Right ventricle myocardium inferior (tissue), 1 donor: Measurements from ENCODE around the gene MACROD2. TPM values are rescaled to one million over a fixed set of nuclear protein-coding genes. Genes with fewer than 3 reads are reported as not detected.

Experiments
- ATAC-seq: fragments of 200-7000 bp; cut with Tn5 transposase; one replicate; pipeline ENCODE4 v1.9.1; 2020; ENCODE audit warnings: mild to moderate bottlenecking, moderate library complexity
- DNase-seq: peaks from one replicate; pipeline ENCODE4 v3.0.0; 2021; ENCODE audit errors: missing footprints
- intact Hi-C: fragments of 100-400 bp; cut with DNase I; formaldehyde crosslinking; loops from one replicate; pipeline ENCODE4 v1.11.0; 2022
- total RNA-seq: library from RNA; stranded (reverse); fragmentation: NEBNext Ultra II Directional; extraction: Animal tissue kit (Norgen Biotek cat#: 25700); gene quantifications from one replicate; pipeline ENCODE4 v1.2.1, GENCODE V29; 2021
- donor health status: DM: no; HTN: yes; CAD: no; lungs with severe emphysema.

The MACROD2 gene
- total RNA-seq, 1 donor from 2014 or later, result 5.0 TPM

DNA sequence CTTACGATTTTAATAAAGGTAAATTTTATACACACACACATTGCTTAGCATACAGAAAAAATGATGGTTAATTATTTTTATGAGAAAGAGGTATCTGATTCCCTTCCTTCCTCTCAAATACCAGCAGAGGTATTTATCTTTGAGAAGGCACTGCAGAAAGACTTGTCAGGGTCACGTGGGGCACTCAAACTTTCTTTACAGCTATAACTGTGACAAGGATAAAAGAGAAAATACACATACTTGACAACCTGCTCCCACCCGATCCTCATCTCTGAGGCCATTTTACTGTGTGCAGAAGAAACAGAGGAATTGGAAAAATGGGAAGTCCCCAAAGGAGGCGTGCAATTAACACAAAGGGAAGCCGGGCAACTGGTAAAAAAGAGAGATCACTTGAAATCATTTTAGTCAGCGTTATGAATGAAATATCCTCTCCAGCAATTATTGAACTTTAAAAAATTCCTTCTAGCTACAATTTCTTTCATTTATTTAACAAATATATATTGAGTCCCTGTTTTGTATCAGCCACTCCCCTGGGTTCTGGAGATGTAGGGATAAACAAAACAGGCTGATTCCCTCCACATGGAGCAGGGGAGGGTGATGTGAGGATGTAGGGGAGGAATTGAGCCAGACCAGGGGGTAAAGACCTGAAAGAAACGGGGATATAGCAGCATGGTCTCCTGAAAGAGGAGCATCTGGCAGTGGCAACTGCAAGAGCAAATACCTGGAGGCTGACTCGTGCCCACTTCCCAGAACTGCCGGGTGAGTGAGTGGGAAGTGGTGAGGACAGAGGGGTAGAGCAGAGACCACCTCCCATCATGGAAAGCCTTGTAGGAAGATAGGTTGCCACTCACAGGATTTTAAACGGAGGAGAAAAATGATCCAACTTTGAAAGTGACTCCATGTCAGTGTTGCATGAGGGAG, 2067.6 kb downstream of the MACROD2 start:
- ATAC-seq, result no peak
- no peak for DNase-seq
- intact Hi-C loops, result no loop called here

DNA sequence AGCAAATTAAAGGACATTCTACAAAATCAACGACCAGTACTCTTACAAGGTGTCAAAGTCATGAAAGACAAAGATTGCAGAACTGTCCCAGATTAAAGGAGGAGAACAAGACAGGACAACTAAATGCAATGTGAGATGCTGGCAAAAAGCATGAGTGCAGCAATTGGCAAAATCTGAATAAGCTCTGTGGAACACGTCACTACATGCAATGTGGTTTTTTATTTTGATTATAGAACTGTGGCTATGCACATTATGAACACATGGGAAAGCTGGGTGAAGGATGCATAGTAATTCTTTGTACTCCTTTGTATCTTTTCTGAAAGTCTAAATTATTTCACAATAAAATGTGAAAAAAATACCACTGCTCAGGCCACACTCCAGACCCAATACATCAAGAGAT, 2068.6 kb downstream of the MACROD2 start:
- intact Hi-C loops, result no loop called here
- DNase-seq (no peak), ATAC-seq (no peak)

DNA sequence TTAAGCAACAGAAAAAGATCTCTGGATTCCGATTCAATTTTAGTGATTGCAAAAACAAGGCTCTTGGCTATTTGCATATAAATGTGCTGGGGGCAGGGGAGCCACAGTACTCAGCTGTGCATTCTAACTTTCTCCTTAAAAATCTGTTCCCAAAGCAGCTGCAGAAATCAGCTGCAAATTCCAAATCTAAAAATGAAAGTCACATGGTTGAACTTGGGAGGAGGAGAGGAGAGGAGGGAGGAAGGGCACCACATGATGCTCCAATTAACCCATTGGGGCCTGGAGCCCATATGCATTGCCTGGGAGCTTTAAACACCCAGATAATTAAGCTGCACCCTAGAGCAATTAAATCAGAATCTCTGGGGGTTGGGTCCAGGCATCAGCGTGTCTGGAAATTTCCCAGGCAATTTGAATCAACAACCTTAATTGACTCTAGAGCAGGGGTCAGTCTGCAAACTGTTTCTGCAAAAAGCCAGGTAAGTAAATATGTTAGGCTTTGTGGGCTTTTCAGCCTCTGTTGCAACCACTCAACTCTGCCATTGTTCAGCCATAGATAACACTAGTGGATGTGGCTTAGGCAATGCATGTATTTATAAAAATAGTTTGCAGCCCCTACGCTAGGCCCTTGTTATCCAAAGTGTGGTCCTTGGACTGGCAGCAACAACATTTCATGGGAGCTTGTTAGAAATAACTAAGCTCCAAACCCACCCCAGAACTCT, 2069.8 kb downstream of the MACROD2 start:
- ATAC-seq (peak; percentile 5), DNase-seq (no peak)
- intact Hi-C loops, result no loop called here

DNA sequence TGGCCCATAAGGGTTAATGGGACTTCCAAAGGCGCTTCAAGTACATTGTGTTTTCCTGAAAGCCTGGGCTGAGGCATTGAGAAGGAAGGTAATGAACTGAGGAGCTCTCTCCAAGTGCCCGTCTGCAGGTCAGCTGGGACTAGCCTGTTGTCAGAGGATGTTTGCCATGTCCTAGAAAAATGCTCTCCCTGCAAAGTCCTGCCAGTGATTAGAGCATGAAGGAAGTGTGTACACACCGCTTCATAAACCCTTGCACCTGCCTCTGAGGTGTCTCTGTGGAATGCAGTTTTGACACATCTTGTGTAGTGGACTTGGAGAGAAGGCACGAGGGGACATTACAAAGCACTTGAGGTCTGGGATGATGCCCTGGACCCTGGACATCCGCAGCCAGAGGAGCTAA, 2071.3 kb downstream of the MACROD2 start:
- intact Hi-C loops, result no loop called here
- ATAC-seq, result no peak
- no peak for DNase-seq

DNA sequence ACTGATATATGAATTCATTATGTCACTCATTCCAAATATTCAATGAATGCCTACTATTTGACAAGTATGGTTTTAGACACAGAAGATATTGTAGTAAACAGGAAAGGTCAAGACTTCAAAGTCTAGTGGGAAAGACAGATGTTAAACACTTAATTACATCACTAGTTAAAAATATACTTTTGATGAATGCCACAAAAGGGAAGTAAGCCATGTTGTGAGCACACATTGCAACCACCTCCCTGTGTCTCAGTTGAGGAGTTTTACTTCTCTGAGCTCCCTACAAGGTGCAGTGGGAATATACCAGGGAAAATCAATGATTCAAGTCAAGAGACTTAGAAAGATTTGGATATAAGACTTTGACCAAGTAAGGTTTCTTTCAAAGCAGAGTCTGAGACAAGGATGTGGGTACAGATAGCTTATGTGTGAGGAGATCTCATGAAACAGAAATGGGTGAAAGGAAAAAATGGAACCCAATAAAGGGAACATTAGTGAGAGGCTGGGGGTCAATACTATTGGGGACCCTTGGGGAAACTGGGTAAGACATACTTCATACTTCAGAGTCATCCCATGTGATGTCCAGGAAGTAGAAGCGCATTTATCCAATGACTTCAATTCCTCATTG, 2074.2 kb downstream of the MACROD2 start:
- intact Hi-C loops, result no loop called here
- ATAC-seq, result no peak
- DNase-seq, result no peak

DNA sequence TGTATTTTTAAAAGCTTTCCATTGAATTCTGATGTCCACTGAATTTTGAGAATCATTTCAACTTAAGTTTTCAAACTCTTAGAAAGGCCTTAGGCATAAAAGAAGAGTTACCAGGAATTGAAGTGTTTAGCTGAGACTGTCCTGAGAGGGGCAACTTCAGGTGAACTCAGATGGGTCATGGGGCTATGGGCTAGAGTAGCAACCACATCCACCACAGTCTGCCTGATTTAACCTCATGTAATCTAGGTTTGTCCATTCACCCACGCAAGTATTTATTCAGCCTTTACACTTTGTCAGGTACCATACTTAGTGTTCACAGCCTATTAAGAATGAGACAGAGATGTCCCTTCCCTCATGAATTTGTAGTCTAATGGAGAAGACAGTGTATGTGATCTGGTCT, 2076.9 kb downstream of the MACROD2 start:
- ATAC-seq, result no peak
- no peak for DNase-seq
- intact Hi-C loops, result no loop called here

DNA sequence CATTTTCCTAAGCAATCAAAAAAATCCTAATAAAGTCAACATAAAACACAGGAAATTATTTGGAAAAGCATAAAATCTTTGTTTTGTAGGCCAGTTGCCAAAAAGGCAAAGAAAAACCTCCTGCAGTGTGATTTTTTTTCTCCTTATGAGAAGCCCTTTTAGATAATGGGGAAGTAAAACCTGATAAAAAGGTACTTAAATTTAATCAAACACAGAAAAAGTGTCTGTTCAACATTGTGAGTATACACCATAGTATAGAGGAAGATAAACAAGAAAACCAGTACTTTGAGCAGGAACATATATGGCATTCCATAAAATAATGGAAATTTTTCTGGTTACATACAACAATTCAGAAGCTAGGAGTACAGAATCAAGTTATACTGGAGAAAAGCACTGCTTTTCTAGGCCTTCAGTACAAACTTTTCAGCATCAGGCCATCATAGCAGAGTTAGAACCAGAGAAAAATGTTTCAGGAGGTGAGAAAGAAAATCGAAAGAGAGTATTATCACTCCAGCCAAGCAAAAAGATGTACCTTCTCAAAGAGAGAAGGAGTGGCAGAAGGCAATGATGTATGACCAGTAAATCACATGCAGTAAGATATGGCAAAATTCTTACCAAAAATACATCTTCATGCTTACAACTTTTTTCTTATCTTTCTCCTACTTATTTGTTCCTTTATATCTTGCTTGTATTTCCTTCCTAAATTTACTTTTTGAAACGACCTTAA, 2083.0 kb downstream of the MACROD2 start:
- DNase-seq (no peak), ATAC-seq (no peak)
- intact Hi-C loops, result no loop called here

DNA sequence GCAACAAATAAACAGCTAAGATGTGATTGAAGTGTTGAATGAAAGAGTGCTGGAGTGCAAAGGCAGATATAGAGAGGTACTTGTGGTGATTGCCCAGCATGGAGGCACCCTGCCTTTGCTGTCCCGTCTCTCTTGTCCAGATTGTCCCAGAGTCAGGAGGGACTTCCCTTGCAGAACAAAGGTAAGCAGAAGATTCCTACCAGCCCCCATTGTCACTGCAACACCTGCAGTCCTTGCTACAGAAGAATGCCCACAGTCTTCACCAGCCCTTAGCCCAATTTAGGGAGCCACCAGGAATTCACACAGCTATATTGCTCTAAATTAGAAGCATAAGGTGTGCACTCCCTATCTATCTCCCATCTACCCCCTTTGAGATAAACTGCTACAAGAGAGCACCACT, 2086.1 kb downstream of the MACROD2 start:
- intact Hi-C loops, result no loop called here
- ATAC-seq (peak; percentile 28), DNase-seq (no peak)

DNA sequence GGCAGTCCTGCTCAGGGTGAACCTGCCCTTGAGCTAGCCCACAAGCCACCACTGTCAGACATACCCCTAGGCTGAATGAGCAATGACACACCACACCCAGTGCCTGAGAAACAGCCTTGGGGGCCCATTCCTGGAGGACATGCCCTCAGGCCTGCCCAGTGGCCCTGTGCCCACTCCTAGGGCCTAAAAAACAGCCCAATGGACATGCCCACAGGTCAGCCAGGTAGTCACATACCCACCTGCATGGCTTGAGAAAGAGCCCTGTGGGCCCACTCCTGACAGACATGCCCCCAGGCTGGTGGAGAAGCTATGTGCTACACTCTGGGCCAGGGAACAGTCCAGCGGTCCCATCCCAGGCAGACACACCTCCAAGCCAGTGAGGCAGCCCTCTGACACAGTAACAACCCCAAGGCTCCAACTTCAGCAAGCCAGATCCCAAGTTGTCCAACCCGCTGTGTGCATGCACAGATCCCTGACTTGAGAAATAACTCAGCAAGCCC, 2086.8 kb downstream of the MACROD2 start:
- DNase-seq (no peak), ATAC-seq (no peak)
- intact Hi-C loops, result no loop called here

DNA sequence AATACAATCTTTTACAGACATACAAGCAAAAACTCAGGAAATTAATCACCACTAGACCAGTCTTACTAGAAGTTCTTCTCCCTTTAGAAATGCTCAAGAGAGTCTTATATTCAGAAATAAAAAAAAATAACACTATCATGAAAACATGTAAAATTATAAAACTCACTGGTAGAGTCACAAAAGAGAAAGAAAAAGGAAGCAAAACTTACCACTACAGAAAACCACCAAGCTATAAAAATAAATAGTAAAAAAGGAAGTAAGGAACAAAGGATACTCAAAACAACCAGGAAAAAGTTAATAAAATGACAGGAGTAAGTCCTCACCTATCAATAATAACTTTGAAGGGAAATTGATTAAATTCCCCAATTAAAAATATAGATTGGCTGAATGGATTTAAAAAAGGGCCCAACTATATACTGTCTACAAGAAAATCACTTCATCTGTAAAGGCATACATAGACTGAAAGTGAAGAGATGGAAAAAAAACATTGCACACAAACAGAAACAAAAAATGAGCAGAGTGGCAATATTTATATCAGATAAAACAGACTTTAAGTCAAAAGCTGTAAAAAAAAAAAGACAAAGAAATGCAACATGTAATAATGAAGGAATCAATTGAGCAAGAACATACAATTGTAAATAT, 2088.4 kb downstream of the MACROD2 start:
- DNase-seq, result no peak
- ATAC-seq, result no peak
- intact Hi-C loops, result no loop called here

DNA sequence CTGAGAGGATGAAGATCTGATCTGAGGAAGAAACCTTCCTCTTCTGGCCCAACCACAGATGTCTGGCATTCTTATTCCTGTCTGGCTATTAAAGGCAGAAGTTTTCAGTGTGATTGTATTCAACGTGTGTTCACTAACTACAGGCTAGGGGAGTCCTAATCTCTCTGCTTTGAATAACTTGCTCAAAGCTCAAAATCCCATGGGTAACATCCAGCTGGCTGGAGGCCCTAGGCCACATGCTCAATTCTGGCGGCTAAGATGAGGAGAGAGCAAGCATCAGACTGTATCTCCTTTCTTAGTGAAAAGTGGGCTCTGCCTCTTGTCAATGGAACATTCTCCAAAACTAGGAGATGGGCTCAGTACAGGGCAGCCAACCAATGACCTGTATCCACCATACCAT, 2099.9 kb downstream of the MACROD2 start:
- ATAC-seq, result no peak
- DNase-seq, result no peak
- intact Hi-C loops, result no loop called here

DNA sequence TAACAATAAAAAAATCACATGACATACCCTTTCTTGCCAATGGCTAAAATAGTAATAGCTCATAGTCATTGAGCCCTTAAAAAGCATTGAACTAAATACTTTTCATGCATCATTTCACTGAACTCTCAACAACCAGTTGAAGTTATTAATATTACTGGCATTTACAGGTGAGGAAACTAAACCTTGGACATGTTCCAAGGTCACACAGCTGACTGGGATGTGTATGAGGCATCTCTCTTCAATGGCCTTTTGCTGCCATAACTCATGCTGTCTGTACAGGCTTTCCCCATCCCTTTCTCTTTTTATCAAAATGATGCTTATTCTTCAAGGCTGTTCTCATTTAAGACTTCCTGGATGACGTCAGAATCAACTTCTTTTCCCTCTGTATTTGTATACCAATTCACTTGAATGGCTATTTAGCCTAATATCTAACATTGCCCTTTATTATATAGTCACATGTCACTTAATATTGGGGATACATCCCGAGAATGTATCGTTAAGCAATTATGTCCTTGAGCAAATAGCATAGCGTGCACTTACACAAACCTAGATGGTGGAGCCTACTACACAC, 2101.5 kb downstream of the MACROD2 start:
- ATAC-seq, result no peak

DNA sequence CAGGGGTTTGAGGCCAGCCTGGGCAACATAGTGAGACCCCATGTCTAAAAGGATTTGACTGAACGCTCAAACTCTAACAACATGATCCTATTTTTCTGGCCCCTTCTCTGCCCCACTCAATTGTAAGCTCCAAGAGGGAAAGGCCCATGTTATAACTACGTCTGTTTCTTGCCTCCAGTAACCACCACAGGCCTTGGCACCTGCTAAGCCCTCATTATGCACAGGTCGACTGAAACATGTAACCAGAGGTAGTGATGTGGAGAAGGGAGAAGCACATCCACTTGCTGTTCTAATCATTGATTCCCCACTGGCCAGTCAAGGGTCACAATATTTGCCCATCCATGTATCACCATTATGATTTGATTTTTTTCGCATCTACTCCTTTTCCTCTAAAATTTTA, 2102.5 kb downstream of the MACROD2 start:
- ATAC-seq (no peak), DNase-seq (no peak)
- intact Hi-C loops, result no loop called here

More for the DNA sequence above, 2101.5 kb downstream of the MACROD2 start:
- intact Hi-C loops, result no loop called here
- no peak for DNase-seq

DNA sequence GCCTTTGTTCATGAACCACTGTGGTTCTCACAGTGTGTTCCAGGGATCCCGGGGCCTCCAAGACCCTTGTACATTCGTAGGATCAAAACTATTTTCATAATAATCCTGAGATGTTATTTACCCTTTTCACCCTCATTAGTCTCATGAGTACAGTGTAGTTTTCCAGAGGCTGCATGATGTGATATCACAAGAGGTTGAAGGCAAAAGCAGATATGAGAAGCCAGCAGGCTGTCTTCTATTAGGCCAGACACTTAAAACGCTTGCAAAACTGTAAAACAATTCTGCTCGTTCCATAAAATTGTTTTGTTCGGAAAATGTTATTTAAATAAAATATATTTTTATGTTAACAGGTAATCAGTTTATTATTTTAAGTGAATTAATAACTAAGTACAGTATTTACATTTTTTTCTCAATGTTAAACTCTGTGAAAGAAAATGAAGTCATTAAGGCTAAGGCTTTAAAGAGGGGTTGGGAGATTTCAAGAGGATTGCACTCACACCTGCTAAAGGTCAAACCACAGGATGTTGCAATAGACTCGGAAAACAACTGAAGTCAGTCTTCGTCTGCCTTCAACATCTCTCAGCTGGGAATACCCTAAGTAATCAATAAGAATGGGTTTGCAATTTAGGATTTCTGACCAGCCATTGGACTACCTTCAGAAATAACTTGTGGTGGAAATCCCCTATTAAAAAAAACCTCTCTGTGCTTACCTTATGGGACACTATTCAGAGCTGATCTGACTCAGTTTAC, 2103.7 kb downstream of the MACROD2 start:
- DNase-seq (no peak), ATAC-seq (no peak)
- intact Hi-C loops, result no loop called here

DNA sequence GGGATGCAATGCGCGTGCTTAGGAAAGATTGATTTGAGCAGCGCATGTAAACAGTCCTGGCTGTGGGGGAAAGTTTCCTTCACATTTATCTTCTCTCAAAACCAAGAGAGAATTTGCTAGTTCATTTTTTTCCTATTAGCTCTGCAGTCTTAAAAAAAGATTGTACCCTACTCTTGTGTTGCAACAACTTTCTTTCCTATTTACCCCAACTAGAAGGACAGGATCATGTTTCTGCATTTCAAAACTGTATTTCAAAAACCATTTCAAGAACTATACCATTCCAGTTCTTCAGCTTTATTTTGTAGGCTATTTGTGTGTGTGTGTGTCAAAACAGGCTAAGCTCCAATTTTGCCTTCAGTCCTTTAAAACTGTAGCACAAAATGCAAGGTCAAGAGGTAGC, 2104.8 kb downstream of the MACROD2 start:
- intact Hi-C loops, result no loop called here

DNA sequence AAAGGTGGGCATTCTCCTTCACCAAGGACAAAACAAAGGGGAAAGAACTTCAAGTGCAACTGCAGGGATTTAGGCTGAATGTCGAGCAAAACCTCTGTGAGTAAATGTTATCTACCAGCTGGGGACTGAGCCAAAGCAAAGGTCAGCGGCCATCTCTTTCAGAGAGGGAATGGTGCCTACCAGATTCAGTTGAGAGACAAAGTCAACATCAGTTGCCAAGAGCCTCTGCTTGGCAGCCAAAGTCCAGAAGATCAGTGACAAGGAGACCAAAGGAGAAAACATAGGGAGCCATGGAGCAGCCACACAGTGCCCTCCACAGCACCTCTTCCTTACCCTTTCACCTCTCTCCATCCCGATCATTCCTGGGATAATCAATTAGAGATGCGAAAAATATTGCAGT, 2105.5 kb downstream of the MACROD2 start:
- intact Hi-C loops, result no loop called here
- no peak for ATAC-seq
- DNase-seq, result no peak

More for the DNA sequence above, 2104.8 kb downstream of the MACROD2 start:
- DNase-seq, result no peak
- ATAC-seq, result no peak
